HepG2 (cell line): ENCODE results near the gene PDZRN4. TPM values are rescaled to one million over a fixed set of nuclear protein-coding genes. Genes with fewer than 3 reads are reported as not detected.

Experiments
- ATAC-seq: fragments of 200-7000 bp; cut with Tn5 transposase; 3 replicates; pipeline ENCODE4 v1.9.1; 2020; ENCODE audit warnings: mild to moderate bottlenecking, moderate library complexity
- BruUV-seq: library from RNA; stranded (reverse); fragments of 400-500 nt; replicated peaks from 2 replicates; lab custom pipeline; 2021; lab: Mats Ljungman, UMichigan
- CTCF ChIA-PET: fragments of 300-600 bp; formaldehyde crosslinking; extraction: SDS; loops from one replicate; lab custom pipeline; 2021; ENCODE audit warnings: low total read pairs, inconsistent platforms, low intra/inter-chr PET ratio; lab: Yijun Ruan, JAX
- POLR2A ChIA-PET: fragments of 350-600 bp; sonication (Branson Sonifier 250); formaldehyde crosslinking; loops from one replicate; lab custom pipeline; 2020; ENCODE audit warnings: antibody characterized with exemption, inconsistent platforms; lab: Yijun Ruan, JAX
- DNase-seq: peaks from one replicate; pipeline ENCODE4 v3.0.0-alpha.2; 2015; ENCODE audit warnings: low spot score
- FAIRE-seq: peaks from 3 replicates; lab custom pipeline; 2011; peaks lifted over from hg19 to GRCh38; lab: Jason Lieb, UNC
- H2AFZ ChIP-seq: one replicate; pipeline ENCODE4 v1.6.1; 2011; ENCODE audit warnings: low read length, inconsistent platforms
- H3K27ac ChIP-seq: fragments of 300-600 bp; 3 replicates; pipeline ENCODE4 v1.8.0; 2011; ENCODE audit warnings: mixed run types, mild to moderate bottlenecking, mixed read lengths, low read length, inconsistent platforms; ENCODE audit not compliant: insufficient read depth; ENCODE audit errors: extremely low read length
- H3K27me3 ChIP-seq, 2 experiments: fragments of 200-600 bp in 1 of 2; 2 replicates in 1 of 2; 3 replicates in 1 of 2; pipeline versions ENCODE4 v1.6.0 to v1.8.0; 2011; ENCODE audit warnings: low read length in 2 of 2, mild to moderate bottlenecking in 2 of 2, moderate library complexity in 2 of 2, inconsistent platforms in 1 of 2; ENCODE audit not compliant: insufficient read depth in 2 of 2, control insufficient read depth in 1 of 2
- H3K36me3 ChIP-seq, 2 experiments: fragments of 200-600 bp in 1 of 2; replicated peaks in 1 of 2; 2 replicates in 1 of 2; 3 replicates in 1 of 2; pipeline versions ENCODE4 v1.5.1 to v1.8.0; 2011; ENCODE audit warnings: low read length in 2 of 2, inconsistent platforms in 1 of 2; ENCODE audit not compliant: insufficient read depth in 2 of 2, control insufficient read depth in 1 of 2
- H3K4me1 ChIP-seq: 2 replicates; pipeline ENCODE4 v1.5.1; 2012; ENCODE audit warnings: low read length, inconsistent platforms; ENCODE audit not compliant: insufficient read depth
- H3K4me2 ChIP-seq: 2 replicates; pipeline ENCODE4 v1.6.0; 2011; ENCODE audit warnings: low read depth, low read length, inconsistent platforms
- H3K4me3 ChIP-seq, 3 experiments: fragments of 200-600 bp in 1 of 3; sonication (generic), shearing (Covaris generic) in 1 of 3; replicated peaks in 1 of 3; 2 replicates each; pipeline ENCODE4 v1.5.1; 2011 to 2016; ENCODE audit warnings: low read length in 3 of 3, inconsistent platforms in 2 of 3, low read depth in 2 of 3, mild to moderate bottlenecking in 2 of 3, control low read depth in 1 of 3, mixed read lengths in 1 of 3; ENCODE audit not compliant: insufficient read depth in 1 of 3
- H3K79me2 ChIP-seq: one replicate; pipeline ENCODE4 v1.6.1; 2011; ENCODE audit warnings: low read length, inconsistent platforms; ENCODE audit not compliant: insufficient read depth
- H3K9ac ChIP-seq: 2 replicates; pipeline ENCODE4 v1.6.0; 2011; ENCODE audit warnings: mild to moderate bottlenecking, low read depth, low read length, inconsistent platforms; ENCODE audit not compliant: insufficient read depth
- H3K9me3 ChIP-seq: 2 replicates; pipeline ENCODE4 v1.5.1; 2012; ENCODE audit warnings: mild to moderate bottlenecking, low read length
- H4K20me1 ChIP-seq: 2 replicates; pipeline ENCODE4 v1.6.0; 2011; ENCODE audit warnings: inconsistent platforms, mild to moderate bottlenecking, low read length, moderate library complexity; ENCODE audit not compliant: insufficient read depth
- ARID3A ChIP-seq: IDR thresholded peaks from 2 replicates; pipeline ENCODE4 v1.6.1; 2012; ENCODE audit warnings: low read depth, low read length, improper control_type of control experiment
- DBP ChIP-seq: sonication (generic); formaldehyde crosslinking; IDR thresholded peaks from 2 replicates; pipeline ENCODE4 v1.4.0; 2020; ENCODE audit warnings: missing genetic modification reagents; ENCODE audit errors: not compliant biosample characterization
- HNF4G ChIP-seq, 2 experiments: sonication (generic) in 1 of 2; formaldehyde crosslinking in 1 of 2; IDR thresholded peaks; 2 replicates each; pipeline versions ENCODE4 v1.4.0 to v1.6.1; 2011 to 2020; ENCODE audit warnings: borderline replicate concordance in 2 of 2, low read depth in 2 of 2, mild to moderate bottlenecking in 2 of 2, low read length in 1 of 2, missing genetic modification reagents in 1 of 2, moderate library complexity in 1 of 2
- NCOA2 ChIP-seq: sonication (generic); formaldehyde crosslinking; IDR thresholded peaks from 2 replicates; pipeline ENCODE4 v1.8.0; 2022; ENCODE audit warnings: inconsistent platforms
- PLRG1 ChIP-seq: fragments of 450-650 bp; conservative IDR thresholded peaks from 2 replicates; pipeline ENCODE4 v1.6.1; 2016
- PRMT3 ChIP-seq: sonication (generic); formaldehyde crosslinking; IDR thresholded peaks from 2 replicates; pipeline ENCODE4 v1.8.1; 2022; ENCODE audit warnings: low read depth, mild to moderate bottlenecking, moderate library complexity, missing genetic modification reagents, borderline replicate concordance
- SMC3 ChIP-seq: IDR thresholded peaks from 2 replicates; pipeline ENCODE4 v1.6.1; 2011; ENCODE audit warnings: low read length, improper control_type of control experiment
- SRY ChIP-seq: sonication (generic); formaldehyde crosslinking; IDR thresholded peaks from 2 replicates; pipeline ENCODE4 v1.8.0; 2022; ENCODE audit warnings: mild to moderate bottlenecking, missing genetic modification reagents
- ZFP91 ChIP-seq: sonication (generic); formaldehyde crosslinking; IDR thresholded peaks from 2 replicates; pipeline ENCODE4 v1.9.0; 2022; ENCODE audit warnings: missing genetic modification reagents, mild to moderate bottlenecking, borderline replicate concordance
- ZNF276 ChIP-seq: sonication (generic); formaldehyde crosslinking; IDR thresholded peaks from 2 replicates; pipeline ENCODE4 v1.4.0; 2020; ENCODE audit warnings: mild to moderate bottlenecking, low read depth, missing genetic modification reagents
- ZNF589 ChIP-seq: sonication (generic); formaldehyde crosslinking; conservative IDR thresholded peaks from 2 replicates; pipeline ENCODE4 v1.8.0; 2022; ENCODE audit warnings: mild to moderate bottlenecking, moderate library complexity, missing genetic modification reagents
- ZNF782 ChIP-seq: sonication (generic); formaldehyde crosslinking; IDR thresholded peaks from 2 replicates; pipeline ENCODE4 v1.4.0; 2020; ENCODE audit warnings: missing genetic modification reagents, mild to moderate bottlenecking, borderline replicate concordance
- ZSCAN30 ChIP-seq: sonication (generic); formaldehyde crosslinking; IDR thresholded peaks from 2 replicates; pipeline ENCODE4 v1.5.0; 2020; ENCODE audit warnings: mild to moderate bottlenecking, missing genetic modification reagents
- WGBS: methylation state at CpG from one replicate; pipeline ENCODE4 v1.1.6; 2017; ENCODE audit warnings: low lambda C conversion rate; 5-methylcytosine and 5-hydroxymethylcytosine counted together
- in situ Hi-C: cut with HindIII; loops from 2 replicates; pipeline ENCODE4 v1.10.0; 2017; ENCODE audit warnings: low pct_unique_long_range_greater_than_20kb; ENCODE audit not compliant: extremely low pct_ligation_motif_present
- intact Hi-C: fragments of 100-400 bp; cut with micrococcal nuclease; formaldehyde crosslinking; loops from one replicate; pipeline ENCODE4 v1.10.0; 2022; ENCODE audit not compliant: unreplicated experiment
- polyA plus RNA-seq, 8 experiments: library from polyadenylated mRNA; depleted of rRNA in 3 of 8; stranded (reverse) in 7 of 8; unstranded in 1 of 8; fragments of >200 nt; fragmentation: Illumina TruSeq in 4 of 8; extraction: Trizol in 4 of 8; gene quantifications; 2 replicates each; pipeline versions ENCODE4 v1.2.1 to v1.2.3, GENCODE V29; 2011 to 2016; ENCODE audit warnings: low read depth in 4 of 8, missing spikeins in 1 of 8, mixed read lengths in 1 of 8; ENCODE audit not compliant: insufficient read depth in 1 of 8
- total RNA-seq, 5 experiments: library from RNA; depleted of rRNA; stranded (reverse); fragments of >200 nt; fragmentation: Illumina TruSeq; extraction: Trizol; gene quantifications; 2 replicates each; pipeline ENCODE4 v1.2.3, GENCODE V29; 2016; ENCODE audit warnings: low read depth in 1 of 5

PDZRN4 gene
- total and polyA plus RNA-seq, 2 of the 13 experiments (the other 11 are each of a cell fraction or from before 2014, with no cell fraction given), result not detected

- TF ChIP-seq HNF4G (IDR thresholded peaks at IDR 0.05; ENCODE audit: borderline replicate concordance, low read depth, low read length) (no peak), HNF4G (CRISPR knock-in tag; IDR thresholded peaks at IDR 0.05; ENCODE audit: borderline replicate concordance, low read depth) (no peak)
Measured at GRCh38 chr12:41476499-41477439, 288.6 kb downstream of the PDZRN4 start (continued).

GRCh38 chr12:41479426-41479825, 291.3 kb downstream of the PDZRN4 start:
- Histone ChIP-seq H4K20me1 (no peaks in the 10 kb centered on the region), H2AFZ (no peak overlapping the region), H3K4me2 (no peak overlapping the region), H3K9me3 (no peaks in the 10 kb centered on the region), H3K79me2 (no peaks in the 10 kb centered on the region), H3K36me3 (no peaks in the 10 kb centered on the region), H3K9ac (no peak overlapping the region), H3K27me3 (no peaks in the 10 kb centered on the region), H3K27ac (no peak overlapping the region), H3K4me3 (no peak overlapping the region), H3K4me1 (no peaks in the 10 kb centered on the region)
- DNase-seq (no peak), FAIRE-seq (no peak), ATAC-seq (no peak)
- ChIA-PET POLR2A (no interaction called here), CTCF (no interaction called here)
- intact Hi-C loops (no loop called here), in situ Hi-C loops (no loop called here)
- TF ChIP-seq PLRG1 (no peak), ZNF276 (no peak), ZFP91 (CRISPR knock-in tag) (no peak), ZNF782 (no peak), ZSCAN30 (CRISPR knock-in tag) (no peak), SRY (CRISPR knock-in tag) (no peak), PRMT3 (no peak), ZNF589 (CRISPR knock-in tag) (no peak), SMC3 (no peak), NCOA2 (CRISPR knock-in tag) (no peak), DBP (no peak), ARID3A (no peak)
- WGBS, result 3% methylated on average over 2 of the region's 2 CpGs
- no TSS peak for BruUV-seq
